ENCODE data around the gene ZGPAT.
A peak's percentile ranks its signal among the peaks of the same experiment; 100 is the strongest.

Gene ZGPAT

DNA sequence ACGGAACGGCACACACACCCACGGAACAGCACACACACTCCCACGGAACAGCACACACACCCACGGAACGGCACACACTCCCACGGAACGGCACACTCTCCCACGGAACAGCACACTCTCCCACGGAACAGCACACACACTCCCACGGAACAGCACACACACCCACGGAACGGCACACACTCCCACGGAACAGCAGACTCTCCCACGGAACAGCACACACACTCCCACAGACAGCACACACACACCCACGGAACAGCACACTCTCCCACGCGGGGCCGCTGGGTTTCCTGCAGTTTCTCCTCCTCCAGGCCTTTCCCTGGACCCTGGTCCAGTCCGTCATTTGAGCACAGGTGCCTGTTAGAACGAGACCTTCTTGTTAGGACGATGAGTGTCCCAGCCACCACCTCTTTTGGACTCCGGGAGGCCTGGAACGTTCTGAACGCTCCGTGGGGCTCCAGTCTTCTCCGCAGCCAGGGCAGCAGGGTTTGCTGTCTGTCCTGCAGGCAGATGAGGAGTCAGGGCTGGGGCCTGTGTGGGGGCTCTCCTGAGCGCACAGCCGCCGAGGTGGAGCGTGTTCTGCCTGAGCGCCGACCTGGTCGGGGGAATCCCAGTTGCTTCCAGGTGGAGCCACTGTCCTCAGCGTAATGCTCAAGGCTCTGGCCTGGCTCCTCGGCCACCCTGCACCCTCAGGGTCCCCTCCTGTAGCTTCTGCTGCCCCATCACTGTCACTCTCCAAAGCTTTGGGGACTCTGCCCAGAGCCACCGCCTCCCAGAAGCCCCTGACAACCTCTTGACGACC is 29.0 kb upstream of the ZGPAT start:
- no peak for DNase-seq (ENCODE audit: low read depth)

DNA sequence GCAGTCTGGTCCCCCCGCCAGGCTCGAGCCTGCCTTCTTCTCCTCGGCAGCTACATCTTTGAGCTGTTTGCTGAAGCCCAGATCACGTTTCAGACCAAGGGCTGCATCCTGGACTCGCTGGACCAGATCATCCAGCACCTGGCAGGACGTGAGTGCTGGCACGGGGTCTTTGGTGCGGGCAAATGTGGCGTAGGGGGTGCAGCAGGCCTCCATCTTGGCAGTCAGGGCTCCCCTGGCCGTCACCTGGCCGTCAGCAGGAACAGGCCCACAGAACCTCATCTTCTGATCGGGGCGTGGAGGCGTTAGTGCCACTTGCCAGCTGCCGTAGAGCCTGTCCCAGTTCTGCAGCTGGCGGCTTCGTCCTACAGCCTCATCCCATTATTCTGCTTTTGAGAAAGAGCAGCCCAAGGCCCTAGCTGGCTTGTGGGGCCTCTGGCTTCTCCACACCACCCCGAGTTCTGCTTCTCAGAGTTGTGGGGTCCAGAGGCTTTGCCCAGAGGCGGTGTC is 28.0 kb upstream of the ZGPAT start:
- DNase-seq (ENCODE audit: low read depth): no peak

DNA sequence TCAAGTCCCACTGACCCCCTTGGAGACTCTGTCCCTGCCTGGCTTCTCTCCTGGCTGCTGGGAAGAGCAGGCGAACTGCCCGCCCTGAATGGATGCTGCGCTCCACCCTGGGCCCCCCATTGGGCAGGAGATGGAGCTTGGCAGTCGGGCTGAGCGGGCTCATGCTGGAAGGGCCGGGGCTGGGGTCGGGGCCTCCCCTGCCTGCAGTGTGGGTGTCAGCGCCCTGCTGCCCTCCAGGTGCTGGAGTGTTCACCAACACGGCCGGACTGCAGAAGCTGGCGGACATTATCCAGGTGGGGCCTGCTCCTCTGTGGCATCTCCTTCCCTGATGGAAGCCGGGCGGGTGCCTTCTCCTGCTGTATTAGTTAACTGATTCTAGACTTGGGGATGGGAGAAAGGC is 27.4 kb upstream of the ZGPAT start:
- DNase-seq (ENCODE audit: low read depth): no peak

DNA sequence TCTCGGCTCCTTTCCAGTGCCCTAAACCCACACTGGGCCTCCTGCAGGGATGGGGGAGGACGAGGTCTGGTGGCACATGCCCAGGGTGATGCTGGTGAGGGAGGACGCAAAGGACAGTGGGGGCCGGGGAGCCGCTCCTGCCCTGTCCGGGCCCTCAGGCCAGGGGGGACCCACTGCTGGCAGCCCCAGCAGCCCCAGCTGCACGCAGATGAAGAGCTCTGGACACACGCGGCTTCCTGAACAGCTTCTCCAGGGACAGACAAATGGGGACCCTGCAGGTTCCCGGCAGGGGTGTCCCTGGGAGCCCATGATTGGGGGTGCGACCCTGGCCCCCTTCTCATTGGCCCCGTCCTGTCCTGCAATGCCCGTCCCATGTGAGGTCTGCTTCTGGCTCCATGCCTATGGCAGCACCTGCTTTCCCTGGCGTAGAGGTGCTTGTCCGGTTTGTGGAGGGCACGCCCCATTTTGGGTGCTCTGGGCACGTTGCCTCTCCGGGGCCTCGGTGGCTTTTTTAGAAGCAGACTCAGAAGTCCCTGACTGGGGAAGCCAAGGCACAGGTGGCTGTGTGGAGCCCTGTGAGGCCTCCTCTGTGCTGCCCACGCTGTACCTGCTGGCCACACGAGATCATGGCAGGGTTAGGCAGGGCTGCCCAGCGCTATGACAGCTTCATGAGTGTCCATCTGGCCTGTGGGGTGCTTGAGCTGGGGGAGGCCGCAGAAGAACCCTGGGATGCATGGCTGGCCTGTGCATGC is 26.8 kb upstream of the ZGPAT start:
- no peak for DNase-seq (ENCODE audit: low read depth)

GRCh38 chr20:63681609-63682142 is 26.2 kb upstream of the ZGPAT start:
- DNase-seq (ENCODE audit: low read depth): no peak

DNA sequence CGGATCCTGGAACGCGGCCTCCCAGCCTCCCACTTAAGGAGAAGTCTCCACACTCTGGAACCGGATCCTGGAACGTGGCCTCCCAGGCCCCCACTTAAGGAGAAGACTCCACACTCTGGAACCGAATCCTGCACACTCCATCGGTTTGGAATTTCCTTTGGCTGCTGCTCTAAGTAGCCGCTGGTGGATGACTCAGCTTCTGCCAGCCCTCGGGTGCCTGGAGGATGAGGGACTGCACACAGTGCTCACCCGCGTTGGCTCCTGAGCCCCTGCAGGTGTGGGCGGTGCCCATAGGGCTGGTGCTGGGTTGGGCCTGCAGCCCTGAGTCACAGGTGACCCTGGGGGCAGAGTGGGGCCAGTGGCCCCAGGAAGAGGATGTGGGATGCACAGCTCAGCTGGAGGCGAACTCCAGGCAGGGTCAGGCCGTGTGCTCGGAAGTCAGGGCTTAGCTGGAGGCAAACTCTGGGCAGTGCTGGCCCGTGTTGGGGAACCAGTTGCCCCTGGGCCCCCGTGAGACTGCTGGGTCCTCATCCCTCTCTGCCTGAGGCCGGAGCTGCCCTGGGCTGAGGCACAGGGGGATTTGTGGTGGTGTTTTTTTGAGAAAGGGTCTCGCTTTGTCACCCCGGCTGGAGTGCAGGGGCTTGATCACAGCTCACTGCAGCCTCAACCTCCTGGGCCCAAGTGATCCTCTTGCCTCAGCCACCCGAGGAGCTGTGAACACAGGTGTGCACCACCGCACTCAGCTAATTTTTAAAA is 25.3 kb upstream of the ZGPAT start:
- peak; percentile 99 for DNase-seq (ENCODE audit: low read depth)

DNA sequence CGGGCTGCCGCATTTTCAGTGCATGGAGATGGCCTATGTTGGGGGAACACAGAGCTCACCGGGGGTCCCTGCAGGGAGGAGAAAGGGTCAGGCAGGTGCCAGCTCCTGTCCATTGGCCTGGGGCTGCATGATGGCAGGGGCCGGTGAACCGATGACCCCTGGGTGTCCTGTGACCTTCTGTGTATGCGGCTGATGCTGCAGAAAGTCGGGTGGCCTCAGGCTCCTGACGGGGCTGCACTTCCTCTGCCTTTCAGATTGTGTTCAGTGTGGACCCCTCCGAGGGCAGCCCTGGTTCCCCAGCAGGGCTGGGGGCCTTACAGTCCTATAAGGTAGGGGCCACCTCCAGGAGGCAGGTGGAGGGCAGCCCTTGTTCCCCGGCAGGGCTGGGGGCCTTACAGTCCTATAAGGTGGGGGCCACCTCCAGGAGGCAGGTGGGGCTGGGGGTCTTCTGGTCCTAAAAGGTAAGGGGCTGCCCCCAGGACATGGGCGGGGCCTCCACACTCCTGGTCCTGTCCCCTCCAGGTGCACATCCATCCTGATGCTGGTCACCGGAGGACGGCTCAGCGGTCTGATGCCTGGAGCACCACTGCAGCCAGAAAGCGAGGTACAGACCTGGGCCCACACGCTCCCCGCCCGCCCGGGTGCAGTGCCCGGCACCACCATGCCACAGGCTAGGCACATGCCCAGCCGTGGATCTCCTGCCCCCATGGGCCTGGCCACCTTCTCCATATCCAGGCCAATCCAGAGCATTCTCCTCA is 22.4 kb upstream of the ZGPAT start:
- no peak for DNase-seq (ENCODE audit: low read depth)

DNA sequence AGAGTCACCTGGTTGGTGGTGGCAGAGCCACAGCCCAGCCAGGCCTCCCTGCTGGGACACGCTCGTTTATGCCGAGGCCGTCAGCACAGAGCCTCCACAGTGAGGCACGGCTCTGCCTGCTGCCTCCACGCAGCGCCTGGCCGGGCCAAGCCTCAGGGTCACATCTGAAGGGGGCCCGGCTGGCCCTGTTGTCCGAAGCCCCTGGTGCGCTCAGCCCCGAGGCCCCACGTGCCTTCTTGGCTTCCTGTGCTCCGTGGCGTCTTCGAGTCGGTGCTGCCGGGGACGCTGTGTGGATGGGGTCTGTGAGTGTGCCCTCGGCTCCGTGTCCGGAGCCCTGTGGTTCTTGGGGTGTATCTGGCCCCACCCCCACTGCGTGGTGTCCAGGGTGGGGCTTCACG is 21.7 kb upstream of the ZGPAT start:
- DNase-seq (ENCODE audit: low read depth): no peak

- DNase-seq (ENCODE audit: low read depth): peak; percentile 82
These were observed 21.1 kb upstream of the ZGPAT start for GRCh38 chr20:63686492-63687321.

GRCh38 chr20:63687419-63688178 is 20.2 kb upstream of the ZGPAT start:
- no peak for DNase-seq (ENCODE audit: low read depth)

GRCh38 chr20:63688228-63689045 is 19.4 kb upstream of the ZGPAT start:
- no peak for DNase-seq (ENCODE audit: low read depth)

- DNase-seq (ENCODE audit: low read depth): no peak
These were observed 18.5 kb upstream of the ZGPAT start for GRCh38 chr20:63689046-63690002.

DNA sequence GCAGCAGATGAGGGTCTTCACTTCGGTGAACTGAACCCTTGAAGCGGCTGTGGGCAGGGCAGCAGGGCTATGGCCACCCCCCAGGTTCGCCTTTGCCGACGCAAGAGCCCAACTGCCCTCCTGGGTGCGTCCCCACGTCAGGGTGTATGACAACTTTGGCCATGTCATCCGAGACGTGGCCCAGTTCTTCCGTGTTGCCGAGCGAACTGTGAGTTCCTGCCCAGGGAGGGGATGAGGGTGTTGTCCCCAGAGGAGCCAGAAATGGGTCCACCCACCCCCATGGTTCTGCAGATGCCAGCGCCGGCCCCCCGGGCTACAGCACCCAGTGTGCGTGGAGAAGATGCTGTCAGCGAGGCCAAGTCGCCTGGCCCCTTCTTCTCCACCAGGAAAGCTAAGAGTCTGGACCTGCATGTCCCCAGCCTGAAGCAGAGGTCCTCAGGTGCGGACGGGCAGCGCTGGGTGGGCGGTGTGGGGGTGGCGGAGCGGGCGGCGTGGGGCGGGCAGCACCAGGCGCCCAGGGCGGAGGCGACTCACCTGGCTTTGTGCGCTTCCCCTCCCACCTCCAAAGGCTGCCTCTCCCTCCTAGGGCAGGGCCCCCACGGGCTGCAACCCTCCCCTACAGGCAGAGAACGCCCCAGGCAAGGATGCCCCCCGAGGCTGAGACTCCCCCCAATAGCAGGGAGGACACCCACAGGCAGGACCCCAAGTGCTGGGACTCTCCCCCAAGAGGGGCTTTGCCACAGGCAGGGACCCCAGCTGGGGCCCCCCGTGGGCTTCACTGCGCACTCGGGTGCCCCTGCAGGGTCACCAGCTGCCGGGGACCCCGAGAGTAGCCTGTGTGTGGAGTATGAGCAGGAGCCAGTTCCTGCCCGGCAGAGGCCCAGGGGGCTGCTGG is 17.6 kb upstream of the ZGPAT start:
- DNase-seq (ENCODE audit: low read depth): no peak

DNA sequence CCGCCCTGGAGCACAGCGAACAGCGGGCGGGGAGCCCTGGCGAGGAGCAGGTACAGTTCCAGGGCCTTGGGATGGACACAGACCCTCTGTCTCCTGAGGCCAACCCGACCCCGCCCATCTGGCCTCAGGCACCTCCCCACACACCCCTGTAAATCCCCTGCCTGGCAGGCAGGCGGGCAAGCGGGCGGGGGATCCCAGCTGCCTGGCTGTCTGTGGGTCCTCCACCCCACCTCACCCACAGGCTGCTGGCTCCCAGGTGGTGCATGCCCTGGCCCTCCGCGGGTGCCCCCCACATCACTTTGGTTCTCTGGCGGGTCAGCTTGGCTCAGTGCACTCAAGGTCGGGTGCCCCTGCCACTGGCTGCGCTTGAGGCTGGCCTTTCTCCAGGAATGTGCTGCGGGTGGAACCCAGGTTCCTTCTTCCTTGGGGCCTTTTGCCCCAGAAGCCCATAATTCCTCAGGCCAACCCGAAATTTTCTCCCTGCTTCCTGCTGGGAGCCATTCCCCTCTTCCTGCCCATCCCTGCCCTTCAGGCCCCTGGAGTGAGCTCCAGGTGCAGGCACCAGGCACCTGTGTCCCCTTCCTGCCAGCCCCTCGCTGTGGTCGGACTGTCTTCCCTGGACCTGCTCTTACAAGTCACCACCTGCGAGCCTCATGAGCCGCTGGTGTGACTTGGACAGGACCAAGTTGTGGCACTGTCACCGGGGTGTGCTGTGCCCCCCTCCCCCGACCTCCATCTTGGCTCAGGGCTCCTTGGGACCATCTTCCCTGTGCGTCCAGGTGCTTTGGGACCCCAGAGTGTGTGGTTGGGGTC is 16.7 kb upstream of the ZGPAT start:
- no peak for DNase-seq (ENCODE audit: low read depth)

DNA sequence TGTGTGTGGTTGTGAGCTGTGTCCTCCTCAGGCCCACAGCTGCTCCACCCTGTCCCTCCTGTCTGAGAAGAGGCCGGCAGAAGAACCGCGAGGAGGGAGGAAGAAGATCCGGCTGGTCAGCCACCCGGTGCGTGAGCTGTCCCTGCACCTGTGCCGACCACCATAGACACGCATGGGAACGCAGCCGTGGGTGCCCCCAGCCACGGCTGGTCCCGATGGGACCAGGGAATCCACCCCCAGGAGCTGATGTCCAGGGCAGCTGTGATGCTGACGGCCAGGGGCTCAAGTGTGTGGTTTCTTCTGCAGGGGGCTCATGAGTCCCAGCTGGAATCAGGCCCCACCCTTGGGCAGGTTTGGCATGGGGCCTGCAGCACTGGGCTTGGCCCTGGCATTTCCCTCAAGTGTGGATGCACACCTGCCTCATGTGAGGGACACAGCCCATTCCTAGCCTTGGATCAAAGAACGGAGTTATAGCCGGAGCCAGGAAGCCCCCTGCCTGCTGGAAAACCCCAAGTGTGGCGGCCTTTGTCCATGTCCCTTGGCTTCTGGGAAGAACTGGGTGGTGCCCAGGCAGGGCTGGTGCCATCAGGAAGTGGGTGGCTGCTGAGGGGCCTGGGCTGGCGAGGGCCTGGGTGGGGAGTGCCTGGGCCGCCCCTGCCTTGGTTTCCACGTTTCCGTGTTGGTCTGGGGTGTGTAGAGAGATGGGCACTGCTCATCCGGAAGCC is 16.0 kb upstream of the ZGPAT start:
- no peak for DNase-seq (ENCODE audit: low read depth)
